ENCODE measurements around the gene PSAT1. TPM values are rescaled to one million over a fixed set of nuclear protein-coding genes. Genes with fewer than 3 reads are reported as not detected.

Gene PSAT1
- total and polyA plus RNA-seq, 2 experiments from 2014 or later = 414 to 486 TPM

DNA sequence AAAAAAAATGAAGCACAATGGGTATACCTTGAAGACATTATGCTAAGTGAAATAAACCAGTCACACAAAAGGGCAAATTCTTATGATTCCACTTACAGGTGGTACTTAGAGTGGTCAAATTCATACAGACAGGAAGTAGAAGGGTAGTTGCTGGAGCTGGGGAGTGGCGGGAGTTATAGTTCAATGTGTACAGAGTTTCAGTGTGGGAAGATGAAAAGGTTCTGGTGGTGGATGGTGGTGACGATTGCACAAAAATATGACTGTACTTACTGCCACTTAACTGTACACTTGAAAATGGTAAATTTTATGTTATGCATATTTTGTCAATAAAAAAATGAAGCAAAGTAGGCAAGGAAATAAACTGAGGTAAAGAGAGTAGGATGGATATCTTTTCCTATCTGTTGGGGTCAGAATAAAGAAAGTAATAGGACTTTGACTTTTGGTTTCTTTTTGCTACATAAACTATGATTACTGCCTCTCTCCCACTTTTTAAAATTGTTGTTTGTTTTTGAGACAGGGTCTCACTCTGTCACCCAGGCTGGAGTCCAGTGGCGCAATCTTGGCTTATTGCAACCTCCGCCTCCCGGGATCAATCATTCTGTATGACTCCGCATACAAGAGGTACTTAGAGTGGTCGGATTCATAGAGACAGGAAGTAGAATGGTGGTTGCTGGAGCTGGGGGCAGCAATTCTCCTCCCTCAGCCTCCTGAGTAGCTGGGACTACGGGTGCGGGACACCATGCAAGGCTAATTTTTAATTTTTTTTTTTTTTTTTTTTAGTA is 4.0 kb upstream of the PSAT1 start:
- Histone ChIP-seq H4K20me1 (replicated peaks; ENCODE audit: insufficient read depth) (0 out of 2 replicates have a peak, but pooled peaks cover 3% of the 10 kb centered on the region), H3K27me3 (ENCODE audit: insufficient read depth) (no peaks in the 10 kb centered on the region), H3K4me2 (no peak overlapping the region), H3K36me3 (ENCODE audit: insufficient read depth) (no peaks in the 10 kb centered on the region), H3K27ac (ENCODE audit: low read depth) (no peak overlapping the region), H3K9me2 (ENCODE audit: insufficient read depth) (peaks cover 5% of the 10 kb centered on the region), H2AFZ (no peak overlapping the region), H3K4me3 (no peak overlapping the region), H3F3A (replicated peaks; ENCODE audit: low read depth) (no peaks in the 10 kb centered on the region), H3K4me1 (ENCODE audit: insufficient read depth) (peaks cover 20% of the 10 kb centered on the region), H3K79me2 (replicated peaks; ENCODE audit: insufficient read depth) (peaks cover 10% of the 10 kb centered on the region)
- H3K27me3 Mint-ChIP-seq (ENCODE audit: insufficient read depth, low read depth, poor library complexity) = peaks cover 17% of the 10 kb centered on the region
- peaks cover 32% of the 10 kb centered on the region for H3K4me1 Mint-ChIP-seq
- no peak overlapping the region for H3K4me3 Mint-ChIP-seq
- no peaks in the 10 kb centered on the region; the same call in 2 of the 3 replicates for H3K9me3 Mint-ChIP-seq
- H3K27ac Mint-ChIP-seq = no peak overlapping the region
- peaks cover 9% of the 10 kb centered on the region for H3K36me3 Mint-ChIP-seq (ENCODE audit: low read depth)
- DNase-seq (ENCODE audit: low spot score) = no peak
- TF ChIP-seq CTCF (conservative IDR thresholded peaks at IDR 0.05; ENCODE audit: low read depth in 2 of 2) (no peak), NANOG (IDR thresholded peaks at IDR 0.05; ENCODE audit: borderline replicate concordance) (no peak), ZNF114 (CRISPR knock-in tag; IDR thresholded peaks at IDR 0.05) (no peak), CREB1 (CRISPR knock-in tag; IDR thresholded peaks at IDR 0.05; ENCODE audit: low read depth) (no peak), REST (IDR thresholded peaks at IDR 0.05; ENCODE audit: unreplicated experiment) (no peak), JUNB (IDR thresholded peaks at IDR 0.05; ENCODE audit: unreplicated experiment) (no peak), STAT1 (IDR thresholded peaks at IDR 0.05; ENCODE audit: unreplicated experiment) (no peak), POLR2AphosphoS5 (IDR thresholded peaks at IDR 0.05; ENCODE audit: low read depth) (no peak), ZNF331 (CRISPR knock-in tag; IDR thresholded peaks at IDR 0.05; ENCODE audit: low read depth) (no peak), EZH2 (IDR thresholded peaks at IDR 0.05; ENCODE audit: low read depth, unreplicated experiment) (no peak), EZH2phosphoT487 (IDR thresholded peaks at IDR 0.05; ENCODE audit: unreplicated experiment) (no peak)
- TF ChIP-seq, protein P1, sequence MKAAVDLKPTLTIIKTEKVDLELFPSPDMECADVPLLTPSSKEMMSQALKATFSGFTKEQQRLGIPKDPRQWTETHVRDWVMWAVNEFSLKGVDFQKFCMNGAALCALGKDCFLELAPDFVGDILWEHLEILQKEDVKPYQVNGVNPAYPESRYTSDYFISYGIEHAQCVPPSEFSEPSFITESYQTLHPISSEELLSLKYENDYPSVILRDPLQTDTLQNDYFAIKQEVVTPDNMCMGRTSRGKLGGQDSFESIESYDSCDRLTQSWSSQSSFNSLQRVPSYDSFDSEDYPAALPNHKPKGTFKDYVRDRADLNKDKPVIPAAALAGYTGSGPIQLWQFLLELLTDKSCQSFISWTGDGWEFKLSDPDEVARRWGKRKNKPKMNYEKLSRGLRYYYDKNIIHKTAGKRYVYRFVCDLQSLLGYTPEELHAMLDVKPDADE (IDR thresholded peaks at IDR 0.05) = no peak
- TF ChIP-seq, protein P2, sequence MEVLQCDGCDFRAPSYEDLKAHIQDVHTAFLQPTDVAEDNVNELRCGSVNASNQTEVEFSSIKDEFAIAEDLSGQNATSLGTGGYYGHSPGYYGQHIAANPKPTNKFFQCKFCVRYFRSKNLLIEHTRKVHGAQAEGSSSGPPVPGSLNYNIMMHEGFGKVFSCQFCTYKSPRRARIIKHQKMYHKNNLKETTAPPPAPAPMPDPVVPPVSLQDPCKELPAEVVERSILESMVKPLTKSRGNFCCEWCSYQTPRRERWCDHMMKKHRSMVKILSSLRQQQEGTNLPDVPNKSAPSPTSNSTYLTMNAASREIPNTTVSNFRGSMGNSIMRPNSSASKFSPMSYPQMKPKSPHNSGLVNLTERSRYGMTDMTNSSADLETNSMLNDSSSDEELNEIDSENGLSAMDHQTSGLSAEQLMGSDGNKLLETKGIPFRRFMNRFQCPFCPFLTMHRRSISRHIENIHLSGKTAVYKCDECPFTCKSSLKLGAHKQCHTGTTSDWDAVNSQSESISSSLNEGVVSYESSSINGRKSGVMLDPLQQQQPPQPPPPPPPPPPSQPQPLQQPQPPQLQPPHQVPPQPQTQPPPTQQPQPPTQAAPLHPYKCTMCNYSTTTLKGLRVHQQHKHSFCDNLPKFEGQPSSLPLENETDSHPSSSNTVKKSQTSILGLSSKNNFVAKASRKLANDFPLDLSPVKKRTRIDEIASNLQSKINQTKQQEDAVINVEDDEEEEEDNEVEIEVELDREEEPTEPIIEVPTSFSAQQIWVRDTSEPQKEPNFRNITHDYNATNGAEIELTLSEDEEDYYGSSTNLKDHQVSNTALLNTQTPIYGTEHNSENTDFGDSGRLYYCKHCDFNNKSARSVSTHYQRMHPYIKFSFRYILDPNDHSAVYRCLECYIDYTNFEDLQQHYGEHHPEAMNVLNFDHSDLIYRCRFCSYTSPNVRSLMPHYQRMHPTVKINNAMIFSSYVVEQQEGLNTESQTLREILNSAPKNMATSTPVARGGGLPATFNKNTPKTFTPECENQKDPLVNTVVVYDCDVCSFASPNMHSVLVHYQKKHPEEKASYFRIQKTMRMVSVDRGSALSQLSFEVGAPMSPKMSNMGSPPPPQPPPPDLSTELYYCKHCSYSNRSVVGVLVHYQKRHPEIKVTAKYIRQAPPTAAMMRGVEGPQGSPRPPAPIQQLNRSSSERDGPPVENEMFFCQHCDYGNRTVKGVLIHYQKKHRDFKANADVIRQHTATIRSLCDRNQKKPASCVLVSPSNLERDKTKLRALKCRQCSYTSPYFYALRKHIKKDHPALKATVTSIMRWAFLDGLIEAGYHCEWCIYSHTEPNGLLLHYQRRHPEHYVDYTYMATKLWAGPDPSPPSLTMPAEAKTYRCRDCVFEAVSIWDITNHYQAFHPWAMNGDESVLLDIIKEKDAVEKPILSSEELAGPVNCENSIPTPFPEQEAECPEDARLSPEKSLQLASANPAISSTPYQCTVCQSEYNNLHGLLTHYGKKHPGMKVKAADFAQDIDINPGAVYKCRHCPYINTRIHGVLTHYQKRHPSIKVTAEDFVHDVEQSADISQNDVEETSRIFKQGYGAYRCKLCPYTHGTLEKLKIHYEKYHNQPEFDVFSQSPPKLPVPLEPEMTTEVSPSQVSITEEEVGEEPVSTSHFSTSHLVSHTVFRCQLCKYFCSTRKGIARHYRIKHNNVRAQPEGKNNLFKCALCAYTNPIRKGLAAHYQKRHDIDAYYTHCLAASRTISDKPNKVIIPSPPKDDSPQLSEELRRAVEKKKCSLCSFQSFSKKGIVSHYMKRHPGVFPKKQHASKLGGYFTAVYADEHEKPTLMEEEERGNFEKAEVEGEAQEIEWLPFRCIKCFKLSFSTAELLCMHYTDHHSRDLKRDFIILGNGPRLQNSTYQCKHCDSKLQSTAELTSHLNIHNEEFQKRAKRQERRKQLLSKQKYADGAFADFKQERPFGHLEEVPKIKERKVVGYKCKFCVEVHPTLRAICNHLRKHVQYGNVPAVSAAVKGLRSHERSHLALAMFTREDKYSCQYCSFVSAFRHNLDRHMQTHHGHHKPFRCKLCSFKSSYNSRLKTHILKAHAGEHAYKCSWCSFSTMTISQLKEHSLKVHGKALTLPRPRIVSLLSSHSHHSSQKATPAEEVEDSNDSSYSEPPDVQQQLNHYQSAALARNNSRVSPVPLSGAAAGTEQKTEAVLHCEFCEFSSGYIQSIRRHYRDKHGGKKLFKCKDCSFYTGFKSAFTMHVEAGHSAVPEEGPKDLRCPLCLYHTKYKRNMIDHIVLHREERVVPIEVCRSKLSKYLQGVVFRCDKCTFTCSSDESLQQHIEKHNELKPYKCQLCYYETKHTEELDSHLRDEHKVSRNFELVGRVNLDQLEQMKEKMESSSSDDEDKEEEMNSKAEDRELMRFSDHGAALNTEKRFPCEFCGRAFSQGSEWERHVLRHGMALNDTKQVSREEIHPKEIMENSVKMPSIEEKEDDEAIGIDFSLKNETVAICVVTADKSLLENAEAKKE (CRISPR knock-in tag; IDR thresholded peaks at IDR 0.05) = no peak
- ATAC-seq = no peak
